SKM-1 treated with dmso at 0.1 percent for 144 hours (cell line): Measurements from ENCODE around the gene MDM1.

Experiments used
- DNase-seq: peaks from one replicate; lab custom pipeline; 2025; ENCODE audit not compliant: unreplicated experiment; lab: John Stamatoyannopoulos, UW

Gene MDM1

GRCh38 chr12:68331869-68332727 lies at the start of gene MDM1:
TSS of gene MDM1 (minus strand) at chr12:68332362. CDS start at chr12:68332245, 117 bp downstream.
- peak; percentile 90 for DNase-seq

DNA sequence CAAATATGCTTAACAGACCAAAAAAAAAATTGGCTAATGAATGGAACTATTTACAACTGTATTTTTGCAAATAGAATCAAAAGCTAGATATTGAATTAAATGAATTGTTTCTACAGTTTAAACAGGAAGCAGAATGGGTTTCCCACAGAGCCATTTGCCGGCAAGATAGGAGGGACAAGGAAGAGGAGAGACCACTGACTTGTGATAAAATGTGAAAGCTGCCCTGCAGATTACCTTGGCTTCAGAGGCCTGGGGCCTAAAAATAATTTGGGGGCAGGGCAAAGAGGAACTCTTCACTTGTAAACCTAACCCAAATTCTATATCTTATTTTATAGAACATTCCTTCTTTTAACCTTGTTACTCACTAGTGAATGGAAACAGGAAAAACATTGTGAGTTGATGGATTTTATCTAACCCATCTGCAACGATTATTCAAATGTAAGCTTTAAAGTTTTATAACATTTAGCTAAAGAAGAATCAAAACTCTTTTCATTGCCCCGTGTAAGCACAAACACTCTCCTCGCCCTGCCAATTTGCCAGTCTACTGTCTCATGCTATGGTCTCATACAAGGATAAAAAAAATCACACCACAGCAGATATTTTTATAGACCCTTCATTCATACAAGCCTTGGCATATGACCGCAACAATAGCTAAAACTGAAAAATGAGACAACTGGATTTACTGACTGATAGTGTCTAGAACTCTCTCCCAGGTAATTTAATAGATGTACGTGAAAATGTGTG lies 49.5 kb upstream of the MDM1 start:
- no peak for DNase-seq

DNA sequence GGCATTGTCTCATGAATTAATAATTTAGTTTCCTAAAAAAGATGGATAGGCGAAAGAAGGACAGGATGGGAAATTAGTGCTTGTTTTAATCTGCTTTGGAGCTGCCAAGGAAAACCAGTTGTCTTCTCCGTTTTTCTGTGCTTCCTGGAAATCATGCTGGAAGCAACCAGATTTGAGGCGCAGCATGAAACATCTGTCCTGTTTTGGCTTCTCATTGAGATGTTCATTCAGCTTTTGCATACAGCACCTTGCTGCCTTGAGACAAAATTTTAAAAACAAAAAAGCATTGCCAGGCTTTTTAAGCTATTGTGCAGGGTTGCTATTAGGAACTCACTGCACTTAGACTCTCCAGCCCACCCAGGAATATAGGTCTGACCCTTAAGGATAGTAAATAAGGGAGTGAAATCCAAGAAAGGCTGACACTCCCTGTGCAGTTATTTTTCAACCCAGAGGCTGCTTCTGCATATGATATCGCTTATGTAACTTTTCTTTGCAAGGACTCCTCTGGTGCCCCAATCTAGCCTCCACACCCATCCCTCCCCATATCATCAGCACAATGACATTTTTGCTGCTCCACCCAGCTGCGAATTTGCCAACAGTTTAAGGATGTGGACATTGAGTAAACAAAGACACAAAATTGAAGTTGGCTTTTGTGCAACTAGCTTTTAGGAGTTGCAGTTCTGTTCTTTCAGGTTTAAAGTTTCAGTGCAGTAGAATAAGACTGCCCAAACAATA lies 46.9 kb upstream of the MDM1 start:
- peak; percentile 15 for DNase-seq

DNA sequence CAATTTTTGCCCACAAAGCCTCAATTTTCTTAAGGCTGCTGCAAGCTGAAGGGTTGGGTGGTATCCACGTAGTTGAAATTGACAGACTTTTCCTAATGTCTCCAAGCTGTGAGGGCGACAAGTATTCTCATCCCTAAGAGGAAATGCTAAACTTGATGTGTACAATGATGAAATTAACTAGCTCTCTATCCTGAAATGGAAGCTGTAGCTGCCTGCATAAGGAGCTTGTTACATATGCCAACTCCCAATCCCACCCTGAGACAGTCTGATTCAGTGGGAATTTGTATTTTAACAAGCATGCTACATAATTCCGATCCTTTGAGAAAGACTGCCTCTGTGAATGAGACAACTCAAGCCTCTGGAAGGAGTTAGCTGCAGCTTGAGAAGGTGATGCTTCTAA lies 45.7 kb upstream of the MDM1 start:
- no peak for DNase-seq

DNA sequence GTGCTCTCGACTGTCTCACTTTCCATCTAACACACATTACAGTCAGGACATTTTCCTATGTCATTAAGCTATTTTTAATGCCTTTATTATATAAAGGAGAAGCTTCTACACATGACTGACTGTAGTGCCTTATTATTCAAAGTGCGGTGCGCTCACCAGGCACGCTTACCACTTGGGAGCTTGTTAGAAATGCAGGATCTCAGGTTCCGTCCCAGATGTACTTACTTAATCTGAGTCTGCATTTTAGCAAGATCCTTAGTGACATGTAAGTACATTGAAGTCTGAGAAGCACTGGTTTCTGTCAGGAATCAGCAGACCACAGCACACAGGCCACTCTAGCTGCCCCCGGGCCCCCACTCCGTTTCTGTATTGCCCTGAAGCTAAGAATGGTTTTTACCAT lies 44.7 kb upstream of the MDM1 start:
- no peak for DNase-seq

DNA sequence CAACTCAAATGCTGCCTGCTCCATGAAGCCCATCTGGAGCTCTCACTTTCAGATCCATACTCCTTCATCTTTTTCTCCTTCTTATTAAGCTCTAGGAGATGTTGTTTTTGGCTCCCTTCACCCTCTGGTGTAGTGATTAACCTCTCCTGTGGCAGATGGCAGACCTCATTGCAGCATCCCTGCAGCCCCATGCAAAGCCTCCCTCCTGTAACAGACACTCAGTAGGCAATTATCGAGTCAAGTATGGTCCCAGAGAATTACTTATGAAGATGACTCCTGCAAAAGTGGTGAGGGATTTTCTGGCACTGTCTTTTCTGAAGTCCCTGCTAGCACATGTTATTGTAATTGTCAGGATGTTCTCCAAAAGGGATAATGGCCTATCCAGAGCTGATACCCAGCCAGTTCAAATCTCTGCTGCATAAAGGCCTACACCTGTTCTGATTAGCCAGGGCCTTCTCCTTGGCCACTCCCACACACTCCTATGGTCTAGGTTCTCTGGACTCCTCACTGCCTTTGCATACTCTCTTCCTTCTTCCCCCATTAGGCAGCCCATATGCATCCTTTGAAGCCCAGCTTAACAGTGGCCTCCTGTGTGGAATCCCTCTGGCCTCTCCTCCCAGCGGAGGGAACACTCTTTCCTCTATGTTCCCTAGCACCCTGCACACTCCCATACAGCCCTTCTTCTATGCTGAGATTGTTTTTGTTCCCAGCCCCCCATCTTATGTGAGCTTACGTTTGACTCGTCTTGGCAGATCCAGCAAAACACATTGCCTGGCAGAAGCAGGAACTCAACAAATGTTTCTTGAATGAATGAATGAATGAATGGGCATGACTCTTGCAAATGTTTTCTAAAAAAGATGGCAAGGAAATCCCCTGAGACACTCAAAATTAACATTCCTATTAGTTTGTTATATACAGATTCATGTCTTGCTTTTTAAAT lies 43.9 kb upstream of the MDM1 start:
- no peak for DNase-seq

- no peak for DNase-seq
Measured at GRCh38 chr12:68374307-68374982, 42.3 kb upstream of the MDM1 start.

DNA sequence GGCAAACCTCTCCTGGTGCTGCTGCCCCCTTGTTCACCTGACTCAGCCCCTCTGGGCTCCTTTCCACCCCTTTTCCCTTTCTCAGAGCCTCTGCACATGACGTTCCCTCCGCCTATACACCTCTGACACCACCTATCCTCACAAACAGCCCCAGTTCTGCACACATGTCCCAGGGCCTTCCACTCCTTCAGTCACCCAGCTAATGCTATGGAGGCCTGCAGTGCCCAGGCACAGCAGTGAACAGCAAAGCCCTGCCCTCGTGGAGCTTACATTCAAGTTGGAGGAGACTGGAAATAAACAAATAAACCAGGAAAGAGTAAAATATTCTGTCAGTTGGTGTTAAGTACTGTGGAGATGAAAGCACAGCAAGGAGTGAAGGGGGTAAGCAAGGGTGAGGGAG lies 38.5 kb upstream of the MDM1 start:
- DNase-seq: no peak

GRCh38 chr12:68370006-68370590 lies 37.9 kb upstream of the MDM1 start:
- DNase-seq: no peak

- DNase-seq: no peak
Measured at GRCh38 chr12:68368327-68368726, 36.2 kb upstream of the MDM1 start.

GRCh38 chr12:68367903-68368302 lies 35.7 kb upstream of the MDM1 start:
- peak; percentile 3 for DNase-seq

GRCh38 chr12:68367116-68367515 lies 35.0 kb upstream of the MDM1 start:
- DNase-seq: no peak

- DNase-seq: peak; percentile 96
Measured at GRCh38 chr12:68364893-68365725, 32.9 kb upstream of the MDM1 start.

- DNase-seq: no peak
Measured at GRCh38 chr12:68364328-68364727, 32.2 kb upstream of the MDM1 start.

DNA sequence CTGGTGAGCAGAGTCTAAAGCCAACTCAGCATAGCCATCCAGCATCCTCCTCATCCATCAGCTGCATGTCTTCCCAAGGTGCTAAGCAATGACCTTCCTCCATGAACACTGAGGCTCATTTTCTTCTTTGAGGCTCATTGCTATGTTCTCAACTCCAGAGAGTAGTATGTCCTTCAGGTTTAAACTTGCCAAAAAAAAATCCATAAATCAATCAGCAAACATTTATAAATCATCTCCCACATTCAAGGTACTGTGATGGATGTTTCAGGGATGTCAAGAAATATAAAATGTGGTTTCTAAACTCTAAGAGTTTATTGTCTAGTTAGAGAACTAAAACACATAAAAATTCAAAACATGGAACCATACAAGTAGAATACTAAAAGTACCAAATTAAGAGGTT lies 29.8 kb upstream of the MDM1 start:
- no peak for DNase-seq

- DNase-seq: peak; percentile 71
Measured at GRCh38 chr12:68359674-68360073, 27.5 kb upstream of the MDM1 start.

- peak; percentile 31 for DNase-seq
Measured at GRCh38 chr12:68358532-68359485, 26.6 kb upstream of the MDM1 start.

- DNase-seq: no peak
Measured at GRCh38 chr12:68356986-68357385, 24.8 kb upstream of the MDM1 start.
